Superior temporal gyrus (tissue), 1 donor: Measurements from ENCODE around the gene TPI1.
"Not testable (repeated sequence)": the region's sequence is repeated elsewhere in the genome, so short reads cannot be mapped to it uniquely, and the experiment has no call there.

Experiments
- DNase-seq: peaks from one replicate; pipeline ENCODE4 v3.0.0-alpha.2; 2016; ENCODE audit errors: extremely low spot score

Gene TPI1

GRCh38 chr12:6869049-6870021, 2.0 kb downstream of the TPI1 start:
- DNase-seq, result peak; percentile 92

- not testable (repeated sequence) for DNase-seq
Observed at GRCh38 chr12:6870304-6870703, 3.0 kb downstream of the TPI1 start.

GRCh38 chr12:6871052-6871957, 4.0 kb downstream of the TPI1 start:
- DNase-seq, result no peak

- peak; percentile 82 for DNase-seq
Observed at GRCh38 chr12:6872073-6873048, 5.0 kb downstream of the TPI1 start.

GRCh38 chr12:6873094-6874014, 6.0 kb downstream of the TPI1 start, which contains the start of gene SPSB2:
TSS of gene SPSB2 (minus strand) at chr12:6873303. CDS start at chr12:6872901, 402 bp downstream.
- peak; percentile 89 for DNase-seq

- not testable (repeated sequence) for DNase-seq
Observed at GRCh38 chr12:6874015-6874368, 6.7 kb downstream of the TPI1 start.

GRCh38 chr12:6879824-6880223, 12.5 kb downstream of the TPI1 start:
- not testable (repeated sequence) for DNase-seq

GRCh38 chr12:6883252-6883651, 15.9 kb downstream of the TPI1 start:
- no peak for DNase-seq

GRCh38 chr12:6883683-6884082, 16.4 kb downstream of the TPI1 start:
- DNase-seq, result no peak

GRCh38 chr12:6884539-6884938, 17.2 kb downstream of the TPI1 start:
- no peak for DNase-seq

- DNase-seq, result not testable (repeated sequence)
Observed at GRCh38 chr12:6886206-6886999, 19.1 kb downstream of the TPI1 start.

GRCh38 chr12:6887460-6887859, 20.1 kb downstream of the TPI1 start:
- DNase-seq, result no peak

- no peak for DNase-seq
Observed at GRCh38 chr12:6888360-6888759, 21.0 kb downstream of the TPI1 start.

- not testable (repeated sequence) for DNase-seq
Observed at GRCh38 chr12:6888794-6889193, 21.5 kb downstream of the TPI1 start.

GRCh38 chr12:6889775-6890573, 22.6 kb downstream of the TPI1 start:
- DNase-seq, result not testable (repeated sequence)

- DNase-seq, result peak; percentile 96
Observed at GRCh38 chr12:6890789-6891645, 23.7 kb downstream of the TPI1 start.

GRCh38 chr12:6891646-6892001, 24.3 kb downstream of the TPI1 start:
- no peak for DNase-seq
